Right lung (tissue), 5 donors: Measurements from ENCODE around the gene NFASC. TPM values are rescaled to one million over a fixed set of nuclear protein-coding genes. Genes with fewer than 3 reads are reported as not detected.
A peak's percentile ranks its signal among the peaks of the same experiment; 100 is the strongest.

Experiments
- DNase-seq, 2 donors: peaks; one replicate each; pipeline ENCODE4 v3.0.0-alpha.2; 2013
- polyA plus RNA-seq, 5 donors: library from polyadenylated mRNA; unstranded; fragments of 120-200 nt; gene quantifications; one replicate each; pipeline versions ENCODE4 v1.2.1 to v1.2.3, GENCODE V29; 2013; ENCODE audit warnings: inconsistent platforms in 1 of 5, low replicate concordance in 1 of 5; ENCODE audit not compliant: insufficient read length in 5 of 5, insufficient read depth in 1 of 5

NFASC gene
- polyA plus RNA-seq, 5 donors, result 1.1 to 1.7 (median 1.5) TPM

- DNase-seq, result no peak
These were observed 108.6 kb downstream of the NFASC start for GRCh38 chr1:204979306-204979705.

GRCh38 chr1:204979891-204980649, 109.4 kb downstream of the NFASC start:
- no peak for DNase-seq

- no peak for DNase-seq
These were observed 110.3 kb downstream of the NFASC start for GRCh38 chr1:204980840-204981405.

GRCh38 chr1:204983136-204983535, 112.5 kb downstream of the NFASC start:
- DNase-seq, result no peak

GRCh38 chr1:204983881-204984280, 113.2 kb downstream of the NFASC start:
- DNase-seq, result no peak

- no peak for DNase-seq
These were observed 113.8 kb downstream of the NFASC start for GRCh38 chr1:204984499-204984898.

- DNase-seq, result no peak
These were observed 115.5 kb downstream of the NFASC start for GRCh38 chr1:204986181-204986580.

GRCh38 chr1:204987689-204988088, 117.0 kb downstream of the NFASC start:
- no peak for DNase-seq

- DNase-seq, result no peak
These were observed 117.5 kb downstream of the NFASC start for GRCh38 chr1:204988196-204988595.

GRCh38 chr1:204989266-204990058, 118.8 kb downstream of the NFASC start:
- DNase-seq, result peak; percentile 57 to 71

GRCh38 chr1:204990059-204990664, 119.5 kb downstream of the NFASC start:
- no peak for DNase-seq

GRCh38 chr1:204990721-204991341, 120.2 kb downstream of the NFASC start:
- no peak for DNase-seq

- no peak for DNase-seq
These were observed 120.7 kb downstream of the NFASC start for GRCh38 chr1:204991342-204991844.

GRCh38 chr1:204992201-204992997, 121.7 kb downstream of the NFASC start:
- DNase-seq, result no peak

- DNase-seq, result no peak
These were observed 122.3 kb downstream of the NFASC start for GRCh38 chr1:204992998-204993314.

- DNase-seq, result no peak
These were observed 123.6 kb downstream of the NFASC start for GRCh38 chr1:204994086-204994862.

- DNase-seq, result no peak
These were observed 126.3 kb downstream of the NFASC start for GRCh38 chr1:204996981-204997380.

- DNase-seq, result peak; percentile 15 to 34
These were observed 127.1 kb downstream of the NFASC start for GRCh38 chr1:204997591-204998355.

- DNase-seq, result no peak
These were observed 130.5 kb downstream of the NFASC start for GRCh38 chr1:205001162-205001561.
